ENCODE measurements around the gene FCHO1. TPM values are rescaled to one million over a fixed set of nuclear protein-coding genes. Genes with fewer than 3 reads are reported as not detected.
"Not testable (repeated sequence)": the region's sequence is repeated elsewhere in the genome, so short reads cannot be mapped to it uniquely, and the experiment has no call there.

Gene FCHO1
- polyA plus RNA-seq, 1 donor, result 1.2 TPM

GRCh38 chr19:17795495-17795856, 44.2 kb downstream of the FCHO1 start:
- no peak for DNase-seq

GRCh38 chr19:17796013-17796837, 44.9 kb downstream of the FCHO1 start:
- DNase-seq, result no peak

- DNase-seq, result no peak
Measured at GRCh38 chr19:17796838-17797423, 45.7 kb downstream of the FCHO1 start.

GRCh38 chr19:17797424-17798201, 46.3 kb downstream of the FCHO1 start:
- DNase-seq, result no peak

GRCh38 chr19:17798599-17798998, 47.3 kb downstream of the FCHO1 start:
- not testable (repeated sequence) for DNase-seq

- no peak for DNase-seq
Measured at GRCh38 chr19:17802137-17802858, 51.0 kb downstream of the FCHO1 start.

- DNase-seq, result no peak
Measured at GRCh38 chr19:17803264-17803896, 52.1 kb downstream of the FCHO1 start.

- no peak for DNase-seq
Measured at GRCh38 chr19:17805427-17805826, 54.1 kb downstream of the FCHO1 start.

GRCh38 chr19:17806945-17807344, 55.7 kb downstream of the FCHO1 start:
- DNase-seq, result no peak

- no peak for DNase-seq
Measured at GRCh38 chr19:17807731-17808316, 56.5 kb downstream of the FCHO1 start.

- no peak for DNase-seq
Measured at GRCh38 chr19:17811103-17811502, 59.8 kb downstream of the FCHO1 start.

- DNase-seq, result no peak
Measured at GRCh38 chr19:17811681-17812080, 60.4 kb downstream of the FCHO1 start.

- no peak for DNase-seq
Measured at GRCh38 chr19:17812099-17812498, 60.8 kb downstream of the FCHO1 start.

- DNase-seq, result no peak
Measured at GRCh38 chr19:17817668-17818363, 66.5 kb downstream of the FCHO1 start.

- no peak for DNase-seq
Measured at GRCh38 chr19:17821190-17821589, 69.9 kb downstream of the FCHO1 start, which contains the start of gene INSL3. Gene INSL3, minus strand, starts transcription at chr19:17821519. Its CDS starts 13 bp downstream, at chr19:17821506.

GRCh38 chr19:17824339-17824738, 73.1 kb downstream of the FCHO1 start:
- DNase-seq, result no peak

GRCh38 chr19:17826508-17827056, 75.3 kb downstream of the FCHO1 start:
- no peak for DNase-seq

GRCh38 chr19:17829855-17830566, 78.7 kb downstream of the FCHO1 start:
- no peak for DNase-seq

- no peak for DNase-seq
Measured at GRCh38 chr19:17830567-17831418, 79.5 kb downstream of the FCHO1 start.
